Progenitor cell of endocrine pancreas (in vitro differentiated cells): ENCODE data around the gene RBM4B. TPM values are rescaled to one million over a fixed set of nuclear protein-coding genes. Genes with fewer than 3 reads are reported as not detected.
A peak's percentile ranks its signal among the peaks of the same experiment; 100 is the strongest.

Experiments used
- DNase-seq: peaks from one replicate; pipeline ENCODE4 v3.0.0; 2021; ENCODE audit warnings: low spot score; ENCODE audit not compliant: unreplicated experiment
- H3K27ac Mint-ChIP-seq: 2 replicates; pipeline ENCODE4 v1.8.0; 2021; ENCODE audit warnings: mild to moderate bottlenecking, moderate library complexity, mixed read lengths
- H3K27me3 Mint-ChIP-seq: 2 replicates; pipeline ENCODE4 v1.8.0; 2021; ENCODE audit warnings: mixed read lengths
- H3K36me3 Mint-ChIP-seq: 2 replicates; pipeline ENCODE4 v1.8.0; 2022; ENCODE audit warnings: mixed read lengths; ENCODE audit not compliant: insufficient read depth
- H3K4me1 Mint-ChIP-seq: 2 replicates; pipeline ENCODE4 v1.8.0; 2021; ENCODE audit warnings: low read depth, mixed read lengths
- H3K4me3 Mint-ChIP-seq: 2 replicates; pipeline ENCODE4 v1.8.0; 2021; ENCODE audit warnings: low read depth, mild to moderate bottlenecking, moderate library complexity, mixed read lengths
- H3K9me3 Mint-ChIP-seq: 2 replicates; pipeline ENCODE4 v1.8.0; 2021; ENCODE audit warnings: low read depth, mixed read lengths
- total RNA-seq: library from RNA; stranded (reverse); gene quantifications from 2 replicates; pipeline ENCODE4 v1.2.1, GENCODE V29; 2021
- TF ChIP-seq, protein P1 (sequence below): fragments of 200-600 bp; sonication (generic); IDR thresholded peaks from one replicate; pipeline ENCODE4 v1.5.0; 2021; ENCODE audit warnings: antibody characterized with exemption, mild to moderate bottlenecking; ENCODE audit not compliant: unreplicated experiment

Gene RBM4B
- total RNA-seq, 1 donor from 2014 or later = 71.0 TPM

DNA sequence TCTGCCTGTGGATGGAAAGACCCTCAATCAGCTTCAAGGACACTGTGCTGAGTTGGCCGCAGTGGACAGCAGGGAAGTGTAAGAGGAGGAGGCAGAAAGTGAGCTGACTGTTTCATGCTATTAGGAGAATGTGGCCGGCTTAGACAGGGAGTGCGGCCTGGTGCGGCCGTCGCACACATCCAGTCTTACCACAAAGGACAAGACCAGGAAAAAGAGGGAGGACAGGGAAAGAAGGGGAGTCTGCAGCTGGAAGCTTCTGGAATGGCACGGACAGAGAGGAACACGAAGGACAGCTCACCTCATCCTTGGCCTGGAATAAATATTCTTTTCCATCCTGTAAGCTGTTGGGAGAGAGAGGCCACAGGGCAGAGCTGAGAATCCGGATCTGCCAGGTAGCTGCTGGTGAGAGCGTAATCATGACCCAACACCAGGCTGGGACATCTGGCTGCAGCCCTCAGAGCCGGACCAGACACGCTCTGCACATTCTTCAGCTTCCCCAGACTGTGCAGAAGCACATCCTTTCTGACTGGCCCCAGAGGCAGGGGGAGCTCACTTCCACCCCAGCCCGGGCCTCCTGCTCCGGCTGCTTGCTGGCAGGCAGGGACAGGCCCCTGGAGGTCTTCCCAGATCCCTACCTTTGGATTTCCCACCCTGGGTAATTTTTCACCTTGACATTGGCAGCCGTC, 8.6 kb upstream of the RBM4B start:
- Mint-ChIP-seq H3K27ac (peak overlapping the region; percentile 77), H3K4me1 (no peaks in the 10 kb centered on the region), H3K36me3 (peaks cover 19% of the 10 kb centered on the region), H3K9me3 (no peaks in the 10 kb centered on the region), H3K4me3 (no peak overlapping the region), H3K27me3 (no peaks in the 10 kb centered on the region)
- no peak for DNase-seq
- TF ChIP-seq, protein P1, sequence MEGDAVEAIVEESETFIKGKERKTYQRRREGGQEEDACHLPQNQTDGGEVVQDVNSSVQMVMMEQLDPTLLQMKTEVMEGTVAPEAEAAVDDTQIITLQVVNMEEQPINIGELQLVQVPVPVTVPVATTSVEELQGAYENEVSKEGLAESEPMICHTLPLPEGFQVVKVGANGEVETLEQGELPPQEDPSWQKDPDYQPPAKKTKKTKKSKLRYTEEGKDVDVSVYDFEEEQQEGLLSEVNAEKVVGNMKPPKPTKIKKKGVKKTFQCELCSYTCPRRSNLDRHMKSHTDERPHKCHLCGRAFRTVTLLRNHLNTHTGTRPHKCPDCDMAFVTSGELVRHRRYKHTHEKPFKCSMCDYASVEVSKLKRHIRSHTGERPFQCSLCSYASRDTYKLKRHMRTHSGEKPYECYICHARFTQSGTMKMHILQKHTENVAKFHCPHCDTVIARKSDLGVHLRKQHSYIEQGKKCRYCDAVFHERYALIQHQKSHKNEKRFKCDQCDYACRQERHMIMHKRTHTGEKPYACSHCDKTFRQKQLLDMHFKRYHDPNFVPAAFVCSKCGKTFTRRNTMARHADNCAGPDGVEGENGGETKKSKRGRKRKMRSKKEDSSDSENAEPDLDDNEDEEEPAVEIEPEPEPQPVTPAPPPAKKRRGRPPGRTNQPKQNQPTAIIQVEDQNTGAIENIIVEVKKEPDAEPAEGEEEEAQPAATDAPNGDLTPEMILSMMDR = no peak

DNA sequence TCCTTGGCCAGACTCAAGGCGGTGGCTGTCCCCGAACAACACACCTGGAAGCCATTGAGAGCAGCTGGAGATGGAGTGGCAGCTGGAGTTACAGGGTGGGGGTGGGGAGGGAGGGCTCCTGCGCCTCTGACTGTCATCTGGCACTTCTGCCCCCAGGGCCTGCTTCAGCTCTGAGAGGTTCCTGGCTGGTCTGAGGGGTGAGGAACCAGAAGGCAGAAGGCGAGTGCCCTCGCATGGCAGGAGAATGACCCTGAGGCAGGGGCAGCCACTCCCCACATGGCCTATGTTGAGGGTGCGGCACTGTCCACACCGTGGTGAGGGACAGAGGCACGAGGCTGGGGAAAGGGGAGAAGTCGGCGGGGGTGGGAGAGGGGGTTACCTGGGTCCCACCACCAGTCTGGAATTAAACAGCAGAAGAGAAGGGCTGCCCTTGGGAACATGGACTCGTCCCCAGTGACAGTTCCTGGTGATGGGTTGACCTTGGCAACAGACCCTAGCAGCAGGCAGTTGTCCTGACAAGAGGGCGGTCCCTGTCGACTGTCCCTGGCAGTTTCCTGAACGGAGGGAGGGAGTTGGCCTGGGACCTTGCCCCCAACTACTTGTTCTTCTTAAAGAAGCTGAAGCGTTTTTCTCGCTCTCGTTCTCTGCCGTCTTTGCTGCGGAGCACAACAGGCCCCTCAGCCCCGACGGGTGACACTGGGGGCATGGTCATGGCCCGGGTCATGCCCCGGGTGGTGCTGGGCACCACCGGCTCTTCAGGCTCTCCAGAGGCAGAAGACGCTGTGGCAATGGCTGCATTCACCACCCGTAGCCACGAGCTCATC, 7.8 kb upstream of the RBM4B start:
- no peaks in the 10 kb centered on the region for H3K9me3 Mint-ChIP-seq
- H3K4me3 Mint-ChIP-seq = no peak overlapping the region
- H3K27ac Mint-ChIP-seq = peak overlapping the region; percentile 77
- TF ChIP-seq, protein P1 = no peak
- no peak for DNase-seq
- H3K27me3 Mint-ChIP-seq = no peaks in the 10 kb centered on the region
- peaks cover 19% of the 10 kb centered on the region for H3K36me3 Mint-ChIP-seq
- no peaks in the 10 kb centered on the region for H3K4me1 Mint-ChIP-seq

DNA sequence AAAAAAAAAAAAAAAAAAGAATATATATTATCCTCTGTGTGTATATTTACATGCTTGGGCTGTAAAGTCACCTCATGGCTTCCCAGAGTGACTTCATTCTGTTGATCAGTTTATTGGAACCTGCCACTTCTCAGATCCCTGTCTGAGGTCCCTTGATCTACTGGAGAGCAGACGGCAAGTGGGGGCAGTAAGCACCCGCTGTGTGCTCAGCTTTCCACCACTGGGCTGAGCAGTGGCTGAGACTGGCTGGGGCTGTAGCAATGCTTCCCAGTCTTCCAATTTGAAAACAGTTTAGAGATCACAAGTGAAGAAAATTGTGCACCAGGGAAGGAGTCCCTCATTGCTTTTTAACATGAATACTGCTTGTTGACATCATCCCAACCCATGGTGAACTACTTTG, 6.9 kb upstream of the RBM4B start:
- H3K4me1 Mint-ChIP-seq = no peaks in the 10 kb centered on the region
- DNase-seq = no peak
- H3K4me3 Mint-ChIP-seq = no peak overlapping the region
- TF ChIP-seq, protein P1 = no peak
- H3K9me3 Mint-ChIP-seq = no peaks in the 10 kb centered on the region
- no peaks in the 10 kb centered on the region for H3K27me3 Mint-ChIP-seq
- H3K36me3 Mint-ChIP-seq = peaks cover 19% of the 10 kb centered on the region
- no peak overlapping the region for H3K27ac Mint-ChIP-seq

DNA sequence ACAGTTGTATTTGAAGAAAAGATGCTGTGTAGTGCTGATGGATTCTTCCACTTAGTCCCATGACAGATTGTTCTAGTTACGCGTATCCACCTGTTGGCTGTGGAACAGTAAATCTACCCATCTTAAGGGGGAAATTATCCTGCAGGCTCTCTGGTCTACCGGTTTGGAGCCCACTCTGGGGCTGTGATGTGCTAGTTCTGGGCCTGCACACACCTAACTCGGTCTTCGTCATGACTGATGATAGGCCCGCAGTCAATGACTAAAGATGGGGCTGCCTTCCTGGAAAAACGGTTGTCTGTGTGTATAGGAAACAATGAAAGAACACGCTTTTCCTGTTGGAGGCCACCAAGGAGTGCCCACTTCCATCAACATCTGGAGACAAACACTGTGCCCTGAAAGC, 6.2 kb upstream of the RBM4B start:
- no peaks in the 10 kb centered on the region for H3K27me3 Mint-ChIP-seq
- H3K9me3 Mint-ChIP-seq = no peaks in the 10 kb centered on the region
- H3K4me1 Mint-ChIP-seq = no peaks in the 10 kb centered on the region
- H3K4me3 Mint-ChIP-seq = no peak overlapping the region
- H3K36me3 Mint-ChIP-seq = peaks cover 17% of the 10 kb centered on the region
- no peak overlapping the region for H3K27ac Mint-ChIP-seq
- TF ChIP-seq, protein P1 = no peak
- no peak for DNase-seq

DNA sequence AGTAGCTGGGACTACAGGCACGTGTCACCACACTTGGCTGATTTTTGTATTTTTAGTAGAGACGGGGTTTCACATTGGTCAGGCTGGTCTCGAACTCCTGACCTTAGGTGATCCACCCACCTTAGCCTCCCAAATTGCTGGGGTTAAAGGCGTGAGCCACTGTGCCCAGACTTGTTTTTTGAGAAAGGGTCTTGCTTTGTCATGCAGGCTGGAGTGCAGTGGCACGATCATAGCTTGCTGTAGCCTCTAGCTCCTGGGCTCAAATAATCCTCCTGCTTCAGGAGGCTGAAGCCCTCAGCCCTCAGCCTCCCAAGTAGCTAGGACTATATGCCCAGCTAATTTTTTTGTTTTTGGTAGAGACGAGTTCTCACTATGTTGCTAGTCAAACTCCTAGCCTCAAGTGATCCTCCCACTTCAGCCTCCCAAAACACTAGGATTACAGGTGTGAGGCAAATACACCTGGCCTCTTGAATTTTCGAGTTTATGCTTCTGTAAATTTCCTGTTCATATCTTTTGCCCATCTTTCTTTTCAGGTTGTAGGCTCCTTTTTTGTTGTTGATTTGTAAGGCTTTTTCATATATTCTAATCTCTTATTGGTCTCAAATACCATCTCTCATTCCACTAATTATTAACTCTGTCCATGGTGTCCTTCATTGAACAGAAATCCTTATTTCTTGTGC, 3.4 kb upstream of the RBM4B start:
- no peak for DNase-seq
- no peaks in the 10 kb centered on the region for H3K27me3 Mint-ChIP-seq
- TF ChIP-seq, protein P1 = no peak
- peaks cover 16% of the 10 kb centered on the region for H3K36me3 Mint-ChIP-seq
- H3K4me3 Mint-ChIP-seq = no peak overlapping the region
- peaks cover 11% of the 10 kb centered on the region for H3K4me1 Mint-ChIP-seq
- no peak overlapping the region for H3K27ac Mint-ChIP-seq
- H3K9me3 Mint-ChIP-seq = no peaks in the 10 kb centered on the region
